H1 (cell line): ENCODE measurements around the gene INTS2. TPM values are rescaled to one million over a fixed set of nuclear protein-coding genes. Genes with fewer than 3 reads are reported as not detected.

ENCODE experiments used
- CTCF ChIA-PET: fragments of 300-600 bp; sonication (Branson Sonifier 250); formaldehyde crosslinking; loops from one replicate; lab custom pipeline; 2021; ENCODE audit not compliant: partially characterized antibody; lab: Charles Lee
- POLR2A ChIA-PET: fragments of 300-600 bp; sonication (Branson Sonifier 250); formaldehyde crosslinking; loops from one replicate; lab custom pipeline; 2021; ENCODE audit warnings: inconsistent platforms; ENCODE audit not compliant: partially characterized antibody; lab: Charles Lee
- DNase-seq, 2 experiments: peaks; one replicate each; pipeline versions ENCODE4 v3.0.0 to v3.0.0-alpha.2; 2010 to 2022; ENCODE audit warnings: low spot score in 2 of 2, low read depth in 1 of 2, mixed read lengths in 1 of 2
- FAIRE-seq: peaks from 2 replicates; lab custom pipeline; 2011; peaks lifted over from hg19 to GRCh38; lab: Jason Lieb, UNC
- H2AFZ ChIP-seq: 2 replicates; pipeline ENCODE4 v1.8.1; 2012; ENCODE audit warnings: low read length, inconsistent platforms
- H2AK5ac ChIP-seq: 2 replicates; pipeline ENCODE4 v1.6.1; 2013; ENCODE audit warnings: low read depth, low read length
- H2BK120ac ChIP-seq: replicated peaks from 2 replicates; pipeline ENCODE3; 2013; ENCODE audit warnings: low read depth, low read length, inconsistent platforms
- H2BK12ac ChIP-seq: 2 replicates; pipeline ENCODE4 v1.6.1; 2013; ENCODE audit warnings: low read depth, low read length
- H2BK15ac ChIP-seq: 2 replicates; pipeline ENCODE4 v1.6.1; 2013; ENCODE audit warnings: low read length
- H2BK20ac ChIP-seq: 2 replicates; pipeline ENCODE4 v1.6.1; 2013; ENCODE audit warnings: low read length
- H2BK5ac ChIP-seq: 2 replicates; pipeline ENCODE4 v1.6.1; 2013; ENCODE audit warnings: low read depth, low read length
- H3K14ac ChIP-seq: 2 replicates; pipeline ENCODE4 v1.6.1; 2013; ENCODE audit warnings: inconsistent platforms; ENCODE audit not compliant: insufficient read length
- H3K18ac ChIP-seq: 2 replicates; pipeline ENCODE4 v1.6.1; 2013; ENCODE audit warnings: low read length; ENCODE audit errors: extremely low read depth
- H3K23ac ChIP-seq: 2 replicates; pipeline ENCODE4 v1.6.1; 2013; ENCODE audit warnings: inconsistent platforms; ENCODE audit not compliant: insufficient read length
- H3K23me2 ChIP-seq: 2 replicates; pipeline ENCODE4 v1.6.1; 2013; ENCODE audit warnings: low read depth, low read length
- H3K27ac ChIP-seq: 2 replicates; pipeline ENCODE4 v1.6.1; 2011; ENCODE audit warnings: low read depth, low read length, inconsistent platforms
- H3K27me3 ChIP-seq, 4 experiments: replicated peaks in 1 of 4; 1 replicate in 1 of 4; 2 replicates in 3 of 4; pipeline versions ENCODE4 v1.6.1 to v1.8.1; 2011 to 2013; ENCODE audit warnings: low read length in 3 of 4, mild to moderate bottlenecking in 3 of 4, inconsistent platforms in 2 of 4, mixed read lengths in 2 of 4, moderate library complexity in 1 of 4; ENCODE audit not compliant: control insufficient read depth in 3 of 4, insufficient read depth in 3 of 4; ENCODE audit errors: extremely low read depth in 1 of 4
- H3K36me3 ChIP-seq, 4 experiments: 2 replicates each; pipeline versions ENCODE4 v1.6.1 to v1.8.1; 2011 to 2013; ENCODE audit warnings: mild to moderate bottlenecking in 4 of 4, low read length in 3 of 4, moderate library complexity in 2 of 4, control low read depth in 1 of 4, inconsistent platforms in 1 of 4; ENCODE audit not compliant: insufficient read depth in 4 of 4, control insufficient read depth in 2 of 4
- H3K4ac ChIP-seq: replicated peaks from 2 replicates; pipeline ENCODE3; 2013; ENCODE audit warnings: low read length, low read depth, mixed read lengths, inconsistent platforms; ENCODE audit not compliant: insufficient read length
- H3K4me1 ChIP-seq, 4 experiments: replicated peaks in 1 of 4; 1 replicate in 1 of 4; 2 replicates in 3 of 4; pipeline versions ENCODE4 v1.6.1 to v1.8.1; 2011 to 2013; ENCODE audit warnings: low read length in 3 of 4, inconsistent platforms in 2 of 4, mixed read lengths in 1 of 4; ENCODE audit not compliant: insufficient read depth in 4 of 4, control insufficient read depth in 3 of 4
- H3K4me2 ChIP-seq, 2 experiments: 2 replicates each; pipeline versions ENCODE4 v1.6.1 to v1.8.1; 2011 to 2013; ENCODE audit warnings: low read depth in 2 of 2, low read length in 2 of 2, control low read depth in 1 of 2, inconsistent platforms in 1 of 2, mild to moderate bottlenecking in 1 of 2; ENCODE audit not compliant: insufficient read depth in 1 of 2
- H3K4me3 ChIP-seq, 4 experiments: fragments of 200-600, 300-600 bp in 1 of 4; sonication (generic), shearing (Covaris generic), sonication (Bioruptor Twin) in 1 of 4; 2 replicates each; pipeline versions ENCODE4 v1.5.1 to v1.8.1; 2011 to 2016; ENCODE audit warnings: low read length in 4 of 4, low read depth in 3 of 4, control low read depth in 2 of 4, inconsistent platforms in 2 of 4, mild to moderate bottlenecking in 2 of 4, mixed read lengths in 1 of 4, moderate library complexity in 1 of 4; ENCODE audit not compliant: insufficient read depth in 2 of 4; ENCODE audit errors: extremely low read depth in 1 of 4
- H3K56ac ChIP-seq: replicated peaks from 2 replicates; pipeline ENCODE3; 2013; ENCODE audit warnings: low read depth, mild to moderate bottlenecking, mixed read lengths, low read length, inconsistent platforms; ENCODE audit not compliant: insufficient read length
- H3K79me1 ChIP-seq: 2 replicates; pipeline ENCODE4 v1.6.1; 2013; ENCODE audit warnings: low read depth, low read length, control low read depth
- H3K79me2 ChIP-seq, 2 experiments: 2 replicates each; pipeline versions ENCODE4 v1.6.1 to v1.8.1; 2012 to 2013; ENCODE audit warnings: low read length in 2 of 2, mild to moderate bottlenecking in 2 of 2, inconsistent platforms in 1 of 2; ENCODE audit not compliant: insufficient read depth in 2 of 2, control insufficient read depth in 1 of 2
- H3K9ac ChIP-seq, 4 experiments: replicated peaks in 1 of 4; 1 replicate in 1 of 4; 2 replicates in 3 of 4; pipeline versions ENCODE4 v1.6.1 to v1.8.1; 2011 to 2013; ENCODE audit warnings: low read depth in 3 of 4, low read length in 3 of 4, control low read depth in 2 of 4, mild to moderate bottlenecking in 2 of 4, moderate library complexity in 2 of 4, inconsistent platforms in 1 of 4; ENCODE audit errors: extremely low read depth in 1 of 4
- H3K9me3 ChIP-seq, 2 experiments: 2 replicates each; pipeline versions ENCODE4 v1.6.1 to v1.8.1; 2012 to 2013; ENCODE audit warnings: mild to moderate bottlenecking in 2 of 2, moderate library complexity in 2 of 2, control low read depth in 1 of 2, inconsistent platforms in 1 of 2, low read depth in 1 of 2, low read length in 1 of 2, mixed read lengths in 1 of 2; ENCODE audit not compliant: insufficient read depth in 2 of 2
- H4K20me1 ChIP-seq, 2 experiments: replicated peaks in 1 of 2; 2 replicates each; pipeline versions ENCODE3 to v1.8.1; 2011 to 2013; ENCODE audit warnings: inconsistent platforms in 2 of 2, low read length in 2 of 2, mild to moderate bottlenecking in 1 of 2; ENCODE audit not compliant: insufficient read depth in 2 of 2, control insufficient read depth in 1 of 2
- H4K5ac ChIP-seq: 2 replicates; pipeline ENCODE4 v1.6.1; 2013; ENCODE audit warnings: low read length, low read depth, mixed read lengths, inconsistent platforms; ENCODE audit not compliant: insufficient read length
- H4K8ac ChIP-seq: 2 replicates; pipeline ENCODE4 v1.8.0; 2013; ENCODE audit warnings: mild to moderate bottlenecking, moderate library complexity, low read length, inconsistent platforms; ENCODE audit not compliant: insufficient read depth; ENCODE audit errors: extremely low read depth
- H4K91ac ChIP-seq: replicated peaks from 2 replicates; pipeline ENCODE3; 2013; ENCODE audit warnings: low read length, mixed read lengths, inconsistent platforms; ENCODE audit not compliant: insufficient read length
- BACH1 ChIP-seq: IDR thresholded peaks from 2 replicates; pipeline ENCODE4 v1.6.1; 2012; ENCODE audit warnings: low read length, improper control_type of control experiment
- CBX8 ChIP-seq: fragments of 300-800, 300-1000 bp; sonication (generic); IDR thresholded peaks from 2 replicates; pipeline ENCODE4 v1.7.1; 2016; ENCODE audit warnings: low read depth, low read length, borderline replicate concordance
- CREB1 ChIP-seq: IDR thresholded peaks from 2 replicates; pipeline ENCODE4 v1.6.1; 2012; ENCODE audit warnings: inconsistent platforms
- E2F6 ChIP-seq: IDR thresholded peaks from 2 replicates; pipeline ENCODE4 v1.6.1; 2012; ENCODE audit warnings: inconsistent platforms
- EZH2 ChIP-seq: fragments of 200-600 bp; sonication (generic); IDR thresholded peaks from 2 replicates; pipeline ENCODE4 v1.7.1; 2012; ENCODE audit warnings: low read depth, mild to moderate bottlenecking, moderate library complexity, low read length, inconsistent platforms; ENCODE audit not compliant: severe bottlenecking
- HDAC6 ChIP-seq: IDR thresholded peaks from one replicate; pipeline ENCODE4 v1.7.1; 2012; ENCODE audit warnings: low read depth, mild to moderate bottlenecking, inconsistent platforms, low read length, moderate library complexity
- SIRT6 ChIP-seq: IDR thresholded peaks from one replicate; pipeline ENCODE4 v1.7.1; 2012; ENCODE audit warnings: low read length, inconsistent platforms
- SP1 ChIP-seq: IDR thresholded peaks from 2 replicates; pipeline ENCODE4 v1.6.1; 2011; ENCODE audit warnings: low read depth, low read length
- SUZ12 ChIP-seq: fragments of 200-600 bp; sonication (generic); IDR thresholded peaks from 2 replicates; pipeline ENCODE4 v1.6.1; 2012; ENCODE audit warnings: mild to moderate bottlenecking, inconsistent platforms, low read length, moderate library complexity, mixed read lengths
- whole genome bisulfite sequencing, 2 experiments: shearing (Covaris generic) in 1 of 2; methylation state at CpG; one replicate each; pipeline versions ENCODE4 v1.1.6 to v1.1.7; 2013 to 2015; ENCODE audit warnings: low lambda C conversion rate in 2 of 2, mixed read lengths in 2 of 2, inconsistent platforms in 1 of 2, low coverage in 1 of 2, missing lambda C conversion rate in 1 of 2; ENCODE audit not compliant: insufficient replicate concordance in 2 of 2, insufficient coverage in 1 of 2, insufficient read length in 1 of 2; ENCODE audit errors: extremely low coverage in 1 of 2, missing lambda C conversion rate in 1 of 2; 5-methylcytosine and 5-hydroxymethylcytosine counted together
- polyA plus RNA-seq, 7 experiments: library from polyadenylated mRNA; depleted of rRNA in 3 of 7; stranded (reverse) in 5 of 7; unstranded in 2 of 7; fragments of >200 nt in 5 of 7; fragments of 200-250 nt in 2 of 7; gene quantifications; 1 replicate in 5 of 7; 2 replicates in 1 of 7; 4 replicates in 1 of 7; pipeline versions ENCODE4 v1.2.1 to v1.2.3, GENCODE V29; 2011 to 2013; ENCODE audit warnings: missing spikeins in 2 of 7, mixed read lengths in 2 of 7
- total RNA-seq: library from RNA; stranded (reverse); fragmentation: NEBNext Ultra II Directional; extraction: Animal tissue kit (Norgen Biotek cat#: 25700); gene quantifications from 2 replicates; pipeline ENCODE4 v1.2.1, GENCODE V29; 2021
- TF ChIP-seq, protein P1 (sequence below): IDR thresholded peaks from 2 replicates; pipeline ENCODE4 v1.6.1; 2011; ENCODE audit warnings: low read depth, mild to moderate bottlenecking, low read length; ENCODE audit not compliant: insufficient read depth

Gene INTS2
- total and polyA plus RNA-seq, 2 of the 8 experiments (the other 6 are each of a cell fraction or from before 2014, with no cell fraction given), result 9.4 to 21.8 TPM

DNA sequence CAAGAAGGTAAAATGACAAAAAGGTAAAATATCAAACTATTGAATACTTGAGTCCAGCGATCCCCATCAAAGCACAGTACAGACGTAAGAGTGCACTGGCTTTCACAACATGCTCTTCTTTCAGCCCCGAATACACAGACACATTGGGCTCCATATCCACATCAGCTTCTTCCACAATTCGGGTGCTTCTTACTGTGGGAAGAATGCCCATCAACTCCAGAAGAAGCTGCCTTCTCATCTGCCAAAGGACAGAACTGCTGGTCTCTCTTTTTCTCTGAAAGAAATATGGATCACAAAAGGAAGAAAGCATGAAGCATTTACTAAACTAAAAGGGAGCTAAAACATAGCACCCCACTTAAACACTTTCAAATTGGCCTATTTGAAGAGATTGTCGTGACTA is 20.4 kb downstream of the INTS2 start:
- Histone ChIP-seq H3K23ac (no peak overlapping the region), H3K14ac (no peak overlapping the region), H2BK20ac (no peak overlapping the region), H3K4me3 (no peak overlapping the region), H3K23me2 (no peaks in the 10 kb centered on the region), H3K4me2 (no peak overlapping the region), H3K9ac (no peak overlapping the region), H2BK15ac (no peak overlapping the region), H2BK12ac (no peak overlapping the region), H3K27me3 (no peaks in the 10 kb centered on the region), H4K8ac (no peak overlapping the region), H2AFZ (no peak overlapping the region), H4K91ac (no peak overlapping the region), H3K36me3 (peaks cover 6 to 57% (median 28%) of the 10 kb centered on the region in 4 experiments; a peak in 7 of 8 replicates), H2BK120ac (no peak overlapping the region), H3K18ac (no peak overlapping the region), H2AK5ac (no peak overlapping the region), H4K5ac (no peak overlapping the region), H3K56ac (no peak overlapping the region), H3K9me3 (no peaks in the 10 kb centered on the region), H3K27ac (no peak overlapping the region), H3K4ac (no peak overlapping the region), H2BK5ac (no peak overlapping the region), H3K79me1 (no peaks in the 10 kb centered on the region), H3K4me1 (no peaks in the 10 kb centered on the region), H3K79me2 (no peaks in the 10 kb centered on the region), H4K20me1 (no peaks in the 10 kb centered on the region)
- ChIA-PET POLR2A (no interaction called here), CTCF (no interaction called here)
- FAIRE-seq (no peak), DNase-seq (no peak)
- TF ChIP-seq SP1 (no peak), E2F6 (no peak), CREB1 (no peak), BACH1 (no peak), EZH2 (no peak), HDAC6 (no peak), SUZ12 (no peak), CBX8 (no peak), SIRT6 (no peak)
- TF ChIP-seq, protein P1, sequence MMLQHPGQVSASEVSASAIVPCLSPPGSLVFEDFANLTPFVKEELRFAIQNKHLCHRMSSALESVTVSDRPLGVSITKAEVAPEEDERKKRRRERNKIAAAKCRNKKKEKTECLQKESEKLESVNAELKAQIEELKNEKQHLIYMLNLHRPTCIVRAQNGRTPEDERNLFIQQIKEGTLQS, result no peak
- WGBS, 2 experiments, result 93% methylated on average over 5 of the region's 5 CpGs; no CpG with 5 or more reads in 1 of the 2 experiments
